Skeletal muscle satellite cell (primary cell): ENCODE results near the gene APRT.

Experiments used
- H3K27me3 ChIP-seq: 2 replicates; pipeline ENCODE4 v1.7.0; 2013; ENCODE audit warnings: low read length; ENCODE audit not compliant: control insufficient read depth, insufficient read depth
- H3K36me3 ChIP-seq: 2 replicates; pipeline ENCODE4 v1.7.0; 2013; ENCODE audit warnings: mild to moderate bottlenecking, control low read depth, low read length; ENCODE audit not compliant: insufficient read depth
- H3K4me1 ChIP-seq: 2 replicates; pipeline ENCODE4 v1.7.0; 2013; ENCODE audit warnings: low read length; ENCODE audit not compliant: control insufficient read depth, insufficient read depth
- H3K4me2 ChIP-seq: 2 replicates; pipeline ENCODE4 v1.7.0; 2013; ENCODE audit warnings: mild to moderate bottlenecking, low read length
- H3K4me3 ChIP-seq: 2 replicates; pipeline ENCODE4 v1.7.0; 2013; ENCODE audit warnings: low read length
- H3K9ac ChIP-seq: 2 replicates; pipeline ENCODE4 v1.7.0; 2013; ENCODE audit warnings: mild to moderate bottlenecking, low read depth, low read length, moderate library complexity
- H3K9me3 ChIP-seq: replicated peaks from 2 replicates; pipeline ENCODE4 v1.7.0; 2013; ENCODE audit warnings: mild to moderate bottlenecking, control low read depth, low read length

Gene APRT

GRCh38 chr16:88819126-88819525, 7.4 kb upstream of the APRT start:
- no peak overlapping the region for H3K4me3 ChIP-seq
- H3K36me3 ChIP-seq: peaks cover 9% of the 10 kb centered on the region
- H3K9ac ChIP-seq: no peak overlapping the region
- no peaks in the 10 kb centered on the region for H3K9me3 ChIP-seq
- no peaks in the 10 kb centered on the region for H3K27me3 ChIP-seq
- H3K4me1 ChIP-seq: no peaks in the 10 kb centered on the region
- no peak overlapping the region for H3K4me2 ChIP-seq

DNA sequence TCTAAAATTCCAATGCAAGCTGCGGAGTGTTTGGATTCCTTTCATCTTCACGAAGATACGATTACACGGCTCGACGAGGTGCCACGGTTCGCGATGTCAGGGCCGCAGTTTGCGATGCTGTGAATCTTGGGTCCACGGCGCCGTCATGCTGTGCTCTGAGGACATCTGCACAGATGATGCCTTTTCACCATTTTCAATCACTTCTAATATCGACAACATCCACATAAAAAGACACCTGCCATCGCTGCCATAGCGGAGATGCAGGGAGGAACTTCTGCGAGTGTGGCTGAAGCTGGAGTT, 6.8 kb upstream of the APRT start:
- no peaks in the 10 kb centered on the region for H3K27me3 ChIP-seq
- H3K36me3 ChIP-seq: peaks cover 9% of the 10 kb centered on the region
- no peak overlapping the region for H3K4me3 ChIP-seq
- no peak overlapping the region for H3K4me2 ChIP-seq
- no peak overlapping the region for H3K9ac ChIP-seq
- no peaks in the 10 kb centered on the region for H3K9me3 ChIP-seq
- H3K4me1 ChIP-seq: no peaks in the 10 kb centered on the region

- Histone ChIP-seq H3K36me3 (peaks cover 9% of the 10 kb centered on the region), H3K4me3 (no peak overlapping the region), H3K9me3 (no peaks in the 10 kb centered on the region), H3K9ac (no peak overlapping the region), H3K4me2 (no peak overlapping the region), H3K27me3 (no peaks in the 10 kb centered on the region), H3K4me1 (peaks cover 2% of the 10 kb centered on the region)
These were observed 6.3 kb upstream of the APRT start for GRCh38 chr16:88817785-88818574.

DNA sequence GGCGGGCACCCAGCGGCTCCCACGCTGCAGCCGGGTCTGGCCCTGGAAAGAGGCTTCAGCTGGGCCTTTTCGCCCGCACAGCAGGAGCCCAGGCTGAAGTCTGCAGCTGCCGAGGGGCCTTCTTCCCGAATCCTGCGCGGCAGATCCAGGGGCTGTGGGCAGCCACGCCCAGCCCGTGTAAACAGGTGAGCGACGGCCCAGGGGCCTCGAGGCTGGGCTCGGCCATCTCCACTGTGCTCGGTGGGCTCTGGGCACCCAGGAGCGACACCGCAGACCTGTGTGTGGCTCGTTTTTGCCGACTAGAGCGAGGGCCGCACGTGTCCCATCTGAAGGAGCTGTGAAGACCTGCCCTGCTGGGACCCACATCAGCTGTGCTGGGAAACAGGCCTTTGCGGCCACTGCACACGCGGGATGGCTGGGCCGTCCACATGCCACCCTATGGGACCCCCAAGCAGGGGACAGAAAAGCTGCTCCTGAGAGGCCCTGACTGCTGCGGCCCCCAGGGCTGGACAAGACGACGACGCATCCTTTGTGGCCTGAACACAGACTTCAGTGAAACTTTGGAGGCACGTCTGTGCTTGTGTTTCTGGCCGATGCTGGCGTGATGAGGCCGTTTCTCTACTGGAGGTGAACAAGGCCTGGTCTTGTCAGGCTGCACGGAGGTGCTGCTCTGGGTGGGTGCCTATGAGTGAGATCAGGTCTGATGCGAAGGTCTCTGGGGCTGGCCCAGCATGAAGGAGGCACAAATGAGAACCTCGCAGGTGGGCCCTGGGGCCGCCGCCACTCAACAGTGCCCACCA, 5.2 kb upstream of the APRT start:
- Histone ChIP-seq H3K4me3 (no peak overlapping the region), H3K9me3 (no peaks in the 10 kb centered on the region), H3K9ac (no peak overlapping the region), H3K4me2 (no peak overlapping the region), H3K4me1 (peaks cover 9% of the 10 kb centered on the region), H3K36me3 (peaks cover 4% of the 10 kb centered on the region), H3K27me3 (no peaks in the 10 kb centered on the region)

- H3K4me2 ChIP-seq: no peak overlapping the region
- H3K4me3 ChIP-seq: no peak overlapping the region
- H3K27me3 ChIP-seq: no peaks in the 10 kb centered on the region
- H3K9me3 ChIP-seq: no peaks in the 10 kb centered on the region
- H3K4me1 ChIP-seq: peaks cover 11% of the 10 kb centered on the region
- H3K9ac ChIP-seq: no peak overlapping the region
- H3K36me3 ChIP-seq: no peaks in the 10 kb centered on the region
These were observed 4.3 kb upstream of the APRT start for GRCh38 chr16:88815901-88816589.

GRCh38 chr16:88815227-88815626, 3.5 kb upstream of the APRT start:
- Histone ChIP-seq H3K4me2 (no peak overlapping the region), H3K4me3 (no peak overlapping the region), H3K36me3 (no peaks in the 10 kb centered on the region), H3K27me3 (no peaks in the 10 kb centered on the region), H3K9ac (no peak overlapping the region), H3K4me1 (peaks cover 19% of the 10 kb centered on the region), H3K9me3 (no peaks in the 10 kb centered on the region)

- Histone ChIP-seq H3K27me3 (no peaks in the 10 kb centered on the region), H3K9me3 (no peaks in the 10 kb centered on the region), H3K9ac (no peak overlapping the region), H3K4me1 (peaks cover 26% of the 10 kb centered on the region), H3K36me3 (peaks cover 11% of the 10 kb centered on the region), H3K4me3 (no peak overlapping the region), H3K4me2 (no peak overlapping the region)
These were observed 2.4 kb upstream of the APRT start for GRCh38 chr16:88814144-88814502.

DNA sequence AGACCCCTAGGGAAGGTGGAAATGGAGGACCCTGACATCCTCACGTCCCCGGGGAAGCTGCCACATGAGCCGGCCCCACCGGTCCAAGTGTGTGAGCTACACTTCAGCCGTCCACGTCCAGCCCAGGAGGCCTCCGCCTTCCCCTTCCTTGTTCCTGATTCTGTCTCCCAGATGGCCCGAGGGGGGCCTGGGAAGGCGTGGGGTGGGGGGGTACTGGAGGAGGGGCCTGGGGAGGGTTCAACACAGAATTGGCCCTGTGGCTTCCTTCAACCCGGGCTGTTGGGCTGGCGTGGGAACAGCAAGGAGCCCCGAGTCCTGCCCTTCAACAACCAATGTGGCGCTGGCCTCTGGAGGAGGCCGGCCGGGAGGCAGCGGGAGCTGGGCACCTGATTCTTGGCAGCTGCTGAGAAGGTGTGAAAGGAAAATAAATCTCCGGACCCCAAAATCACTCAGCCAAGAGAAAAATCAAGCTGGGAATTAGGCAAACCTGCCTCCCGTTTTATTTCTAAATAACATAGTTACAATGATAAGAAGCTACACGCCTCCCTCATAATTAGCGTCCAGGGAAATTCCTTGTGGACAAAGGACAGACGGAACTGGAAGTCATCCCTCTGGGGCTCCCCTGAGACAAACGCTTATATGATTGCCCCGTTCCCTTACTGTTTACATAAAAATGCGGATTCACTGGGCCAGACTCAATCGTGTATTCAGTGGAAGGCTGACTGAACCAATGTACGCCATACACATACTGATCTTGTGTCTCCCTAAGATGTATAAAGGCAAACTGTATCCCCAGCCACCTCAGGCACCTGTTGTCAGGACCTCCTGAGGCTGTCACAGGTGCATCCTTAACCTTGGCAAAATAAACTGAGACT, 1.8 kb upstream of the APRT start:
- H3K4me2 ChIP-seq: no peak overlapping the region
- no peaks in the 10 kb centered on the region for H3K27me3 ChIP-seq
- H3K9ac ChIP-seq: no peak overlapping the region
- no peak overlapping the region for H3K4me3 ChIP-seq
- H3K9me3 ChIP-seq: no peaks in the 10 kb centered on the region
- peaks cover 13% of the 10 kb centered on the region for H3K36me3 ChIP-seq
- peaks cover 26% of the 10 kb centered on the region for H3K4me1 ChIP-seq

- H3K36me3 ChIP-seq: peaks cover 21% of the 10 kb centered on the region
- peaks cover 26% of the 10 kb centered on the region for H3K4me1 ChIP-seq
- H3K4me2 ChIP-seq: peak overlapping the region; percentile 95
- H3K4me3 ChIP-seq: peak overlapping the region; percentile 83
- no peaks in the 10 kb centered on the region for H3K27me3 ChIP-seq
- peak overlapping the region; percentile 97 for H3K9ac ChIP-seq
- no peaks in the 10 kb centered on the region for H3K9me3 ChIP-seq
These were observed 963 bp upstream of the APRT start for GRCh38 chr16:88812513-88813268.

DNA sequence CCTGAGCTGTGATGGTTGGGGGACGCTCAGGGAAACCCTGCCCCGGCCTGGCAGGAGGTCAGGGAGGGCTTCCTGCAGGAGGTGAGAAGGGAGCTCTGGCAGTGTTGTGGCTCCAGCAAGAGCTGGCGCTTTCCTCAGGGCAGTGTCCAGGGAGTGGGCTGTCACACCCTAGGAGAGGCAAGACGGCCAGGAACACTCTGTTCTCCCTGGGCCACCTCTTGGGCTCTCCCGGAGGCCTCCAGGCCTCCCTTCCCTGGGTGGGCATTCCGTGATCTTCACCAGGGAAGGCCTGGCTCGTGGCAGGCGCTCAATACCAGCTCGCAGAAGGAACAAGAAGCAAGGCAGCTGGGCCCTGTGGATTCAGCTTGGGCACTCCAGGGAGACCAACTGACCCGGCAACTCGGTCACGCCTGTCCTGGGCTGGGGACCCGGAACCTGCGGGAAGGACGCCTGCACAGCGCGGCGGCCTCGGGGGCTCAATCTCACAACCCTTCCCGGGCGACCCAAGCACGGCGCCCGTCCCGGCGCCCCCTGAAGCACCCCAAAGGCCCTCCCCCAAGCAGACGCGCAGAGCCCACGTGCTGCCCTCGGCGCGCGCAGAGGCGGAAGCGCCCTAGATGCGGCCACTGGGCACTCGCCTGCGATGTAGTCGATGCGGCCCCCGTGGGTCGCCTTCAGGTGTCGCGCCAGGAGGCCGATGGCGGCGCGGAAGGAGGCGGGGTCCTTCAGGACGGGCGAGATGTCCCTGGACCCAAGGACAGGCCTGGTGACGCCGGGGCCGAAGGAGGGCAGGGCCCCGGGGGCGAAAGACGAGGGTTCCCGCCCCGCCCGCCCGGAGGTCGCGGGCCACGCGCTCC, 588 bp downstream of the APRT start:
- H3K4me2 ChIP-seq: peak overlapping the region; percentile 95
- peak overlapping the region; percentile 97 for H3K9ac ChIP-seq
- no peaks in the 10 kb centered on the region for H3K9me3 ChIP-seq
- no peaks in the 10 kb centered on the region for H3K27me3 ChIP-seq
- H3K4me1 ChIP-seq: peaks cover 26% of the 10 kb centered on the region
- H3K36me3 ChIP-seq: peaks cover 29% of the 10 kb centered on the region
- H3K4me3 ChIP-seq: peak overlapping the region; percentile 83
